ENCODE measurements around the gene LAMC3.

The LAMC3 gene

DNA sequence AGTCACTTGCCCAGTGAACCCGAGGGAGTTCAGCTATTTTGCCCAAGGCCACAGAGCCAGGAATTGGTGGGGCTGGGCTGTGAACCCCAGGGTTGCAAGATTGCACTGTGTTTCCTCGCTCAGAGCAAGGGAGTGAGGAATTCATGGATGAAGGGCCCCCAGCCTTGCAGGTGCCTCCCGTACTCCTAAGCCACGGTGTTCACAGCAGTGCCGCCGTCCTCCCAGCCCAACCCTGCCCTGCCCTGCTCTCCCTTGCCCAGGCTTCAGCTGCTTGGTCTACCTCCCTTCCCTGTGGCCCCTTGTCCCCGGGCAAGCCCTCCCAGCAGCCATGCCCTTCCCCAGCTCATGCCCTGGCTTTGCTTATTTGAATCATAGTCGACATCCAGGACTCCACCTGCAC, 6.1 kb downstream of the LAMC3 start:
- DNase-seq (ENCODE audit: low read depth), result no peak
- no peak overlapping the region for H3K4me3 ChIP-seq (ENCODE audit: low read length)
- TF ChIP-seq, protein P1, sequence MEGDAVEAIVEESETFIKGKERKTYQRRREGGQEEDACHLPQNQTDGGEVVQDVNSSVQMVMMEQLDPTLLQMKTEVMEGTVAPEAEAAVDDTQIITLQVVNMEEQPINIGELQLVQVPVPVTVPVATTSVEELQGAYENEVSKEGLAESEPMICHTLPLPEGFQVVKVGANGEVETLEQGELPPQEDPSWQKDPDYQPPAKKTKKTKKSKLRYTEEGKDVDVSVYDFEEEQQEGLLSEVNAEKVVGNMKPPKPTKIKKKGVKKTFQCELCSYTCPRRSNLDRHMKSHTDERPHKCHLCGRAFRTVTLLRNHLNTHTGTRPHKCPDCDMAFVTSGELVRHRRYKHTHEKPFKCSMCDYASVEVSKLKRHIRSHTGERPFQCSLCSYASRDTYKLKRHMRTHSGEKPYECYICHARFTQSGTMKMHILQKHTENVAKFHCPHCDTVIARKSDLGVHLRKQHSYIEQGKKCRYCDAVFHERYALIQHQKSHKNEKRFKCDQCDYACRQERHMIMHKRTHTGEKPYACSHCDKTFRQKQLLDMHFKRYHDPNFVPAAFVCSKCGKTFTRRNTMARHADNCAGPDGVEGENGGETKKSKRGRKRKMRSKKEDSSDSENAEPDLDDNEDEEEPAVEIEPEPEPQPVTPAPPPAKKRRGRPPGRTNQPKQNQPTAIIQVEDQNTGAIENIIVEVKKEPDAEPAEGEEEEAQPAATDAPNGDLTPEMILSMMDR (IDR thresholded peaks at IDR 0.05; ENCODE audit: insufficient read depth, low read depth, low read length, missing control alignments), result no peak

DNA sequence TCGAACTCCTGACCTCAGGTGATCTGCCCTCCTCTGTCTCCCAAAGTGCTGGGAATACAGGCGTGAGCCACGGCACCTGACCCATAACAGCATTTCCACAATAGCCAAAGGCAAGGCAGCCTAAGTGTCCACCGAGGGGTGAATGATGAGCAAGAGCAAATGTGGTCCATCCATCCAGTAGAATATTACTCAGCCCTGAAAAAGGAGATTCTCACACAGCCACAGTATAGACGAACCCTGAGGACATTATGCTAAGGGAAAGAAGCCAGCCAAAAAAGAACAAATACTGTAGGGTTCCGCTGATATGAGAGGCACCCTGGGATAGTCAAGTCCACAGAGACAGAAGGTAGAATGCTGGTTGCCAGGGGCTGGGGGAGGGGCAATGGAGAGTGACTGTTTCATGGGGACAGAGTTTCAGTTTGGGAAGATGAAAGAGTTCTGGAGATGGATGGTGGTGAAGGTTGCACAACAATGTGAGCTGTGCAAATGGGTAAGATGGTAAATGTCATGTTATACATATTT, 7.0 kb downstream of the LAMC3 start:
- no peak for DNase-seq (ENCODE audit: low read depth)
- TF ChIP-seq, protein P1 (IDR thresholded peaks at IDR 0.05; ENCODE audit: insufficient read depth, low read depth, low read length, missing control alignments), result no peak

DNA sequence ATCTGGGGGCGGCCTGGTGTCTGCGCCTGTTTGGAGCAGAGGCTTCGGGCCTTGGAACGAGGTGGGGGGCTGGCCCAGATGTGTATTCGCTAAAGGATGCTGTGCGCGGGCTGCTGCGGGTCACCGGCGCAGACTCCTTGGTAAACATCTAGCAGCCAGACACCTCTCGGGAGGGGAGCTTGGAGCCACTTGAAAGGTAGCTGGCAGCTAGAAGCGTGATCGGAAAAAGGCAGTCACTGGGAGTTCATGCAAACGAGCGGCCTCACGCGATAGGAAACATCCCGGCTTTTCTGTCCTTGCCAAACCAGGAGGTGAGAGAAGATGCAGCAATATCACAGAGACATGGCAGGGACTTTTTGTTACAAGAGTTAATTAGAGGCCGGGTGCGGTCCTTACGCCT, 8.1 kb downstream of the LAMC3 start:
- H3K4me3 ChIP-seq (ENCODE audit: low read length), result no peak overlapping the region
- DNase-seq (ENCODE audit: low read depth), result no peak
- TF ChIP-seq, protein P1 (IDR thresholded peaks at IDR 0.05; ENCODE audit: insufficient read depth, low read depth, low read length, missing control alignments), result no peak

More for the DNA sequence above, 7.0 kb downstream of the LAMC3 start:
- no peak overlapping the region for H3K4me3 ChIP-seq (ENCODE audit: low read length)

DNA sequence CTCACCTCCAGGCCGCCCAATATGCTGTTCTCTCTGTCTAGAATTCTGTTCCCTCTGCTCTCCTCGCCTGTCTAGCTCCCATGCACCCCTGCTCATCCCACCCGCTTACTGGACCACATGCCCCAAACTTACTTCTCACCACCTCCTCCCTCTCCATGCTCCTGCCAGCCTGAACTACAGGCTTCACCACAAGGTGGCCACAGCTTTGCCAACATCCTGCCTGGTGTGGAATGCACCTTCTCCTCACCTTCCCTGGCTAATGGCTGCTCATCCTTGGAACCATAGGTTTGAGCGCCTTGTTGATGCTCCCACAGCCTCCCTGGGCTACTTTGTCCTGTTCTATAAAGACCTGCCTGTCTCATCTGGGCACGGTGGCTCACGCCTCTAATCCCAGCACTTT, 9.6 kb downstream of the LAMC3 start:
- TF ChIP-seq, protein P1 (IDR thresholded peaks at IDR 0.05; ENCODE audit: insufficient read depth, low read depth, low read length, missing control alignments), result peak; percentile 49
- peak; percentile 24 for DNase-seq (ENCODE audit: low read depth)
- no peak overlapping the region for H3K4me3 ChIP-seq (ENCODE audit: low read length)

DNA sequence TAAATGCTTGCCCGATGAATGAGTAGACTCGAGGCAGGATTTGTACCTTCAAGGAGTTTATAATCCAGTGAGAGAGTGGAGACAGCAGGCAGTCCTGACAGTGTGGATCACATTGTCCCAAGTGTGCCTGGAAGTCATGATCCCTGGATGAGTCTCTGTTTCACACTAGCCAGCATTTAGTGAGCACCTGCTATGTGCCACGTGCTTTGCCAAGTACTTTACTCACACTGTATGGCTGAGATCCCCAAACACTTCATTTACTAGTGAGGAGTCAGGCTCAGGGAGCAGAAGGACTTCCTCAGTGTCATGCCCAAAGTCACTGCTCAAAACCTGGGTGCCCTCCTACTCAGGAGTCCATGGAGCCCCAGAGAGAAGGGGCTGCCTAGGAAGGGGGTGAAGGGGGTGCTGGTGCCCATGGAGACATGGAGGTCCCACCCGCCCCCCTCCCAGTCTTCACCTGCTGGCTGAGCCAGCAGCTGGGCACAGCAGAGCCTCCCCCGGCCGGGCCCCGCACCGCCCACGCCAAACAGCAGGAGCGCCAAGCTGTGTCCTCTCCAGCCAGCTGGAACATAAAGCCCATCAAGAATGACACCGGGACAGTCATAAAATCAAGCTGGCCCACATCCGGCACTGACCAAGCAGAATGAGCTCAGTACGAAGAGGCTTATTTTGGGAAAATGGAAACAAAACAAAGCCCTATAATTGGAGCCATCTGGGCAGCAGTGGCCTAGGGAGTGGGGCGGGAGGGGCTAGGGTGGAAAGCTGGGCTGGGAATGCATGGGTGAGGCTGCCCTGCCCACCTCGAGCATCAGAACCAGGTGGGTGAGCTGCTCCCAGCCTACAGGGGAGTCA, 10.6 kb downstream of the LAMC3 start:
- TF ChIP-seq, protein P1 (IDR thresholded peaks at IDR 0.05; ENCODE audit: insufficient read depth, low read depth, low read length, missing control alignments), result no peak
- no peak for DNase-seq (ENCODE audit: low read depth)
- no peak overlapping the region for H3K4me3 ChIP-seq (ENCODE audit: low read length)

DNA sequence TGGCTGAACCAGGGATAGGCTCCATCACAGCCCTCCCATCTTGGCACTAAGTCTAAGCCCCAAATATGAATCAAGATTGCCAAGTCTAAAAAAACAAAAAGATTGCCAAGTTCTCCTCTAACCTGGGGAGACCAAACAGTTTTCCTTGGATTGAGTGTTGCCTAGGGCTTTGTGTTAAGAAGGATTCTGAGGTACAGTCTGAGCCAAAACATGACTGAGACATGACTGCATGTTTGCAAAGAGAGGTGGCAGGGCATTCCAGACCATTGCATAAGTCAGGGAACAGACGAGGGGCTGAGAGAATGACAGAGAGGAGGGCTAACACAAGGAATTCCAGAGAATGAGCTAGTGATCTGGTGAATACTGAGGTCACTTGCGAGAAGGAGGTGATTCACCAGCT, 11.4 kb downstream of the LAMC3 start:
- H3K4me3 ChIP-seq (ENCODE audit: low read length), result no peak overlapping the region
- TF ChIP-seq, protein P1 (IDR thresholded peaks at IDR 0.05; ENCODE audit: insufficient read depth, low read depth, low read length, missing control alignments), result no peak
- DNase-seq (ENCODE audit: low read depth), result peak; percentile 50

Measured in epithelial cell of esophagus (primary cell).